GM20431 (cell line): Measurements from ENCODE around the gene LIN37.
"Not testable (repeated sequence)": the region's sequence is repeated elsewhere in the genome, so short reads cannot be mapped to it uniquely, and the experiment has no call there.

Experiments used
- in situ Hi-C: fragments of 300-500 bp; cut with MseI, MboI; formaldehyde crosslinking; loops from one replicate; pipeline ENCODE4 v1.15.0; 2020; ENCODE audit warnings: low sequenced_read_pairs; ENCODE audit not compliant: unreplicated experiment

LIN37 gene

GRCh38 chr19:35786299-35787160 lies 38.2 kb downstream of the LIN37 start:
- in situ Hi-C loops: no loop called here

GRCh38 chr19:35787227-35787799 lies 38.9 kb downstream of the LIN37 start:
- in situ Hi-C loops: no loop called here

- in situ Hi-C loops: no loop called here
These were observed 40.0 kb downstream of the LIN37 start for GRCh38 chr19:35788205-35788960.

GRCh38 chr19:35789195-35789977 lies 41.0 kb downstream of the LIN37 start:
- in situ Hi-C loops: no loop called here

- in situ Hi-C loops: no loop called here
These were observed 41.9 kb downstream of the LIN37 start for GRCh38 chr19:35789978-35790944.

GRCh38 chr19:35790981-35791813 lies 42.8 kb downstream of the LIN37 start:
- in situ Hi-C loops: no loop called here

GRCh38 chr19:35791814-35792279 lies 43.5 kb downstream of the LIN37 start:
- in situ Hi-C loops: no loop called here

- in situ Hi-C loops: no loop called here
These were observed 43.9 kb downstream of the LIN37 start for GRCh38 chr19:35792312-35792711.

GRCh38 chr19:35792888-35793287 lies 44.5 kb downstream of the LIN37 start:
- in situ Hi-C loops: no loop called here

GRCh38 chr19:35793381-35794165 lies 45.2 kb downstream of the LIN37 start:
- in situ Hi-C loops: no loop called here

GRCh38 chr19:35795564-35795963 lies 47.2 kb downstream of the LIN37 start:
- in situ Hi-C loops: not testable (repeated sequence)

- in situ Hi-C loops: no loop called here
These were observed 48.5 kb downstream of the LIN37 start for GRCh38 chr19:35796645-35797542.

GRCh38 chr19:35797663-35798062 lies 49.3 kb downstream of the LIN37 start:
- in situ Hi-C loops: no loop called here

- in situ Hi-C loops: no loop called here
These were observed 53.5 kb downstream of the LIN37 start for GRCh38 chr19:35801828-35802227.
